ENCODE results near the gene FRMD3.

GRCh38 chr9:83449983-83450382 is 88.2 kb downstream of the FRMD3 start:
- TF ChIP-seq CTCF (IDR thresholded peaks at IDR 0.05) (no peak), TCF7L2 (IDR thresholded peaks at IDR 0.05; ENCODE audit: low read depth, low read length) (no peak)

Data from Panc1 (cell line).